Thyroid gland (tissue), 4 donors: ENCODE data around the gene MCCC1. TPM values are rescaled to one million over a fixed set of nuclear protein-coding genes. Genes with fewer than 3 reads are reported as not detected.
"Not testable (repeated sequence)": the region's sequence is repeated elsewhere in the genome, so short reads cannot be mapped to it uniquely, and the experiment has no call there.

ENCODE experiments used
- DNase-seq, 2 donors: peaks; one replicate each; pipeline ENCODE4 v3.0.0-alpha.2; 2019
- H3K27ac ChIP-seq, 3 donors: fragments of 200-600 bp; sonication (generic); 1 replicate in 2 of 3; 2 replicates in 1 of 3; pipeline ENCODE4 v1.5.1; 2016 to 2019; ENCODE audit warnings: mild to moderate bottlenecking in 1 of 3, moderate library complexity in 1 of 3
- H3K27me3 ChIP-seq: fragments of 200-600 bp; sonication (generic); one replicate; pipeline ENCODE4 v1.5.1; 2019
- H3K36me3 ChIP-seq, 2 donors: fragments of 200-600 bp; sonication (generic); one replicate each; pipeline ENCODE4 v1.5.1; 2016 to 2019
- H3K4me1 ChIP-seq, 2 donors: fragments of 200-600 bp; sonication (generic); one replicate each; pipeline ENCODE4 v1.5.1; 2017 to 2019
- H3K4me3 ChIP-seq, 3 donors: fragments of 200-600 bp; sonication (generic); replicated peaks in 1 of 3; 1 replicate in 2 of 3; 2 replicates in 1 of 3; pipeline ENCODE4 v1.5.1; 2016; ENCODE audit warnings: mild to moderate bottlenecking in 1 of 3
- H3K9me3 ChIP-seq: fragments of 200-600 bp; sonication (generic); one replicate; pipeline ENCODE4 v1.5.1; 2017
- CTCF ChIP-seq, 6 experiments: fragments of 200-600 bp in 3 of 6; fragments of 450-650 bp in 3 of 6; sonication (generic) in 3 of 6; IDR thresholded peaks; one replicate each; pipeline ENCODE4 v1.5.1; 2016 to 2019; ENCODE audit warnings: antibody characterized with exemption in 6 of 6, mild to moderate bottlenecking in 2 of 6, inconsistent platforms in 1 of 6, moderate library complexity in 1 of 6
- POLR2A ChIP-seq, 2 donors: fragments of 450-650 bp; IDR thresholded peaks; one replicate each; pipeline ENCODE4 v1.6.1; 2017; ENCODE audit warnings: antibody characterized with exemption in 2 of 2, mild to moderate bottlenecking in 2 of 2, moderate library complexity in 1 of 2
- WGBS, 2 donors: methylation state at CpG; one replicate each; pipeline ENCODE4 v1.1.5; 2017; 5-methylcytosine and 5-hydroxymethylcytosine counted together
- intact Hi-C: fragments of 100-400 bp; cut with DNase I; formaldehyde crosslinking; loops from one replicate; pipeline ENCODE4 v1.15.1; 2023
- total RNA-seq, 4 donors: library from RNA; depleted of rRNA; stranded (reverse); fragments of >200 nt; gene quantifications; one replicate each; pipeline ENCODE4 v1.2.3, GENCODE V29; 2016

Gene MCCC1
- total RNA-seq, 4 donors from 2014 or later = 32.9 to 59.6 (median 46.3) TPM

- intact Hi-C loops = no loop called here
- no peak for DNase-seq
- WGBS, 2 donors = 91 to 94% methylated on average over 6 of the region's 6 CpGs
- Histone ChIP-seq H3K27ac (no peak overlapping the region), H3K4me3 (no peak overlapping the region), H3K36me3 (peaks cover under 1 to 19% of the 10 kb centered on the region in 2 donors), H3K4me1 (no peaks in the 10 kb centered on the region), H3K9me3 (no peaks in the 10 kb centered on the region), H3K27me3 (no peaks in the 10 kb centered on the region)
- TF ChIP-seq CTCF (IDR thresholded peaks at IDR 0.05) (no peak), POLR2A (IDR thresholded peaks at IDR 0.05) (no peak)
Measured at GRCh38 chr3:183013856-183014255, 85.4 kb downstream of the MCCC1 start.

DNA sequence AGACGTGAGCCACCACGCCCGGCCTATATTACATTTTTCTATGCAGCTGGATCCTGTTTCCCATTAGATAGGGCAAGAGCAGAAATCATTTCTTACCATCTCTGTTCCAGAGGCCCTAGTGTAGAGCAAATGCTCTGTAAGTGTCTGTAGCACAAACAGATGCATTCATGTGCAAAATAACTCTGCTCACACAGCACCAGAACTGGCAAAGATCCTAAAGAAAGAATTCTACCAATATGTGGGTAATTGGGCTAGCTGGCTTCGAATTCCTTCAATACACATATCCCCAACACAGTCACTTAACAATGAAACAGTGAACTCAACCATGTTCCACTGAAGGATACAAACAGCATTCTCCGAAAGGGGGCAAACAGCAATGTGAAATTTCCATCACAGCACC is 86.2 kb downstream of the MCCC1 start:
- WGBS, 2 donors = 82 to 93% methylated on average over 5 of the region's 5 CpGs
- Histone ChIP-seq H3K36me3 (peaks cover 0 to 19% of the 10 kb centered on the region in 2 donors), H3K4me3 (no peak overlapping the region), H3K4me1 (no peaks in the 10 kb centered on the region), H3K9me3 (no peaks in the 10 kb centered on the region), H3K27me3 (no peaks in the 10 kb centered on the region), H3K27ac (no peak overlapping the region)
- DNase-seq = no peak
- intact Hi-C loops = no loop called here
- no peak for TF ChIP-seq CTCF (IDR thresholded peaks at IDR 0.05)
- TF ChIP-seq POLR2A (IDR thresholded peaks at IDR 0.05) = no peak

- no peak overlapping the region for H3K4me3 ChIP-seq
- no peak for DNase-seq
- intact Hi-C loops = no loop called here
- H3K9me3 ChIP-seq = no peaks in the 10 kb centered on the region
- H3K4me1 ChIP-seq = no peaks in the 10 kb centered on the region
- no peak for TF ChIP-seq CTCF (IDR thresholded peaks at IDR 0.05)
- no peak for TF ChIP-seq POLR2A (IDR thresholded peaks at IDR 0.05)
- H3K36me3 ChIP-seq = no peaks in the 10 kb centered on the region
- no peak overlapping the region for H3K27ac ChIP-seq
- no peaks in the 10 kb centered on the region for H3K27me3 ChIP-seq
Measured at GRCh38 chr3:183008800-183009199, 90.5 kb downstream of the MCCC1 start.

GRCh38 chr3:183008303-183008702 is 91.0 kb downstream of the MCCC1 start:
- intact Hi-C loops = no loop called here
- H3K27me3 ChIP-seq = no peaks in the 10 kb centered on the region
- no peak overlapping the region for H3K27ac ChIP-seq
- no peaks in the 10 kb centered on the region for H3K36me3 ChIP-seq
- H3K9me3 ChIP-seq = no peaks in the 10 kb centered on the region
- no peak for TF ChIP-seq POLR2A (IDR thresholded peaks at IDR 0.05)
- WGBS, 2 donors = 96% methylated on average over 4 of the region's 4 CpGs
- H3K4me3 ChIP-seq = no peak overlapping the region
- H3K4me1 ChIP-seq = no peaks in the 10 kb centered on the region
- DNase-seq = no peak

DNA sequence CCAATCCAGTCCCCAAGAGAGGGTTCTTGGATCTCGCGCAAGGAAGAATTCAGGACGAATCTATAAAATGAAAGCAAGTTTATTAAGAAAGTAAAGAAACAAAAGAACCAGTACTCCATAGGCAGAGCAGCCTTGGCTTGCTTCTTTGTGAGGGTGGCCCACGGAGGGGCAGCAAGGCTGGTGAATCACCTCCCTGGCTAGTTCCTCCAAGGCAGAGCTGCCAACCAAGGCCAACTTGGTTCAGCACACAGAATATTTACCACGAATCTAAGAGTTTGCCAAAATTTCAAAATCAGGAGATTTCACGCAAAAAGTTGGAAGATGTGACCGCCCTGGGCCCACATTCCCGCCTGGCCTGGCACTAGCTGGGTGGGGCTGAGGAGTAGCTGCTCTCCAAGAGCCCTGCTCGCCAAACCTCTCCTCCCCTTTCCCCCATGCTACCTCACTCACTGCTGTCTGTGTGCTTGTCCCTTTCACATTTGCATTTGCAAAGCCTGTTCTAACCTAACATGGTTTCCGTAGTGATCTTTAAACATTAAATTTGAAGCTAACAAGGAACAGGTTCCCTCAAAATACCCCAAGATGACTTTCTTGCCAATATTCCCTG is 92.8 kb downstream of the MCCC1 start:
- H3K4me3 ChIP-seq = no peak overlapping the region
- no peak for DNase-seq
- H3K27ac ChIP-seq = no peak overlapping the region
- H3K9me3 ChIP-seq = no peaks in the 10 kb centered on the region
- no peaks in the 10 kb centered on the region for H3K27me3 ChIP-seq
- WGBS, 2 donors = 88 to 90% methylated on average over 10 of the region's 10 CpGs
- intact Hi-C loops = no loop called here
- no peaks in the 10 kb centered on the region for H3K36me3 ChIP-seq
- no peaks in the 10 kb centered on the region for H3K4me1 ChIP-seq
- TF ChIP-seq CTCF (IDR thresholded peaks at IDR 0.05) (no peak), POLR2A (IDR thresholded peaks at IDR 0.05) (no peak)

GRCh38 chr3:182999767-183000166 is 99.5 kb downstream of the MCCC1 start:
- Histone ChIP-seq H3K36me3 (no peaks in the 10 kb centered on the region), H3K27me3 (no peaks in the 10 kb centered on the region), H3K27ac (no peak overlapping the region), H3K4me3 (no peak overlapping the region), H3K4me1 (no peaks in the 10 kb centered on the region), H3K9me3 (no peaks in the 10 kb centered on the region)
- no peak for TF ChIP-seq CTCF (IDR thresholded peaks at IDR 0.05)
- no peak for TF ChIP-seq POLR2A (IDR thresholded peaks at IDR 0.05)
- intact Hi-C loops = no loop called here
- WGBS, 2 donors = 91 to 100% methylated on average over 1 of the region's 1 CpG
- no peak for DNase-seq

DNA sequence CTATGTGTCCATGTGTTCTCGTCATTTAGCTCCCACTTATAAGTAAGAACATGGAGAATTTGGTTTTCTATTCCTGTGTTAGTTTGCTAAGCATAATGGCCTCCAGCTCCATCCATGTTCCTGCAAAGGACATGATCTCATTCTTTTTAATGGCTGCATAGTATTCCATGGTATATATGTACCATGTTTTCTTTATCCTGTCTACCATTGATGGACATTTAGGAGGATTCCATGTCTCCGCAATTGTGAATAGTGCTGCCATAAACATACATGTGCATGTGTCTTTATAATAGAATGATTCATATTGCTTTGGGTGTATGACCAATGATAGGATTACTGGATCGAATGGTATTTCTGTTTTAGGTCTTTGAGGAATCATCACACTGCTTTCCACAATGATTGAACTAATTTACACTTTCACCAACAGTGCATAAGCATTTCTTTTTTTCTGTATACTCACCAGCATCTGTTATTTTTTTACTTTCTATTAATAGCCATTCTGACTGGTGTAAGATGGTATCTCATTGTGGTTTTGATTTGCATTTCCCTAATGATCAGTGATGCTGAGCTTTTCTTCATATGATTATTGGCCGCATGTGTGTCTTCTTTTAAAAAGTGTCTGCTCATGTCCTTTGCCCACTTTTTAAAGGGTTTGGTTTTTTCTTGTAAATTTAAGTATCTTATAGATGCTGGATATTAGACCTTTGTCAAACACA is 105.7 kb downstream of the MCCC1 start:
- H3K4me3 ChIP-seq, H3K27ac ChIP-seq, H3K4me1 ChIP-seq, H3K9me3 ChIP-seq, intact Hi-C loops, H3K27me3 ChIP-seq, DNase-seq, H3K36me3 ChIP-seq: not testable (repeated sequence)
- WGBS, 2 donors = 95 to 96% methylated on average over 4 of the region's 4 CpGs
